AG10803 (cell line): Measurements from ENCODE around the gene CA11.

Source experiments
- DNase-seq: peaks from one replicate; pipeline ENCODE4 v3.0.0; 2010; ENCODE audit warnings: low read depth
- H3K4me3 ChIP-seq: 2 replicates; pipeline ENCODE4 v1.5.1; 2011; ENCODE audit warnings: mild to moderate bottlenecking, low read length, control low read depth
- TF ChIP-seq, protein P1 (sequence below): conservative IDR thresholded peaks from 2 replicates; pipeline ENCODE4 v1.5.1; 2011; ENCODE audit warnings: mild to moderate bottlenecking, low read length, control low read depth, inconsistent platforms

The CA11 gene

DNA sequence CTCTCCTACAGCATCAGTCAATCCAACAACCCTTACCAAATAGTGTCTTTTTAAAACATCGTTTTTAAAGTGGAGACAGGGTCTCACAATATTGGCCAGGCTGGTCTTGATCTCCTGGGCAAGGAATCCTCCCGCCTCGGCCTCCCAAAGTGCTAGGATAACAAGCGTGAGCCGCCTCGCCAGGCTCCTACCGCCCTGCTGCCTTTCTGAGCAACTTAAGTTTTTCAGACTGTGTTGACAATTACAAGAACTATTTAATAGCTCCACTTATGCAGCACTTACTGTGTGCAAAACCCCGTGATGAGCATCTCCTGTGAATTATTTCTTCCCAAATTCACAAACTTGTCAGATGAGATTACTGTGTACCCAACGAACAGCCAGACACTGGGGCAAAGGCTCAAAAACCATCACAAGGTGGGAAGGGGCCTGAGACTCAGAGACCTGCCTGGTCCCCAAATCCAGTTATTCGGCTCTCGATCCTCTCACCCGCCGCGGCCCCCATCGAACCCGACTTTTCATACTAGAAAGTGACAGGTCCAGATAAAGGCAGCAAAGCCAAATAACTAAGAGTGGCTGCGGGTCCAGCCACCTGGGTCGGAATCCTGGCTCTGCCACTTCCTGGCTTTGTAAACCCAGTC, 27.6 kb downstream of the CA11 start:
- TF ChIP-seq, protein P1, sequence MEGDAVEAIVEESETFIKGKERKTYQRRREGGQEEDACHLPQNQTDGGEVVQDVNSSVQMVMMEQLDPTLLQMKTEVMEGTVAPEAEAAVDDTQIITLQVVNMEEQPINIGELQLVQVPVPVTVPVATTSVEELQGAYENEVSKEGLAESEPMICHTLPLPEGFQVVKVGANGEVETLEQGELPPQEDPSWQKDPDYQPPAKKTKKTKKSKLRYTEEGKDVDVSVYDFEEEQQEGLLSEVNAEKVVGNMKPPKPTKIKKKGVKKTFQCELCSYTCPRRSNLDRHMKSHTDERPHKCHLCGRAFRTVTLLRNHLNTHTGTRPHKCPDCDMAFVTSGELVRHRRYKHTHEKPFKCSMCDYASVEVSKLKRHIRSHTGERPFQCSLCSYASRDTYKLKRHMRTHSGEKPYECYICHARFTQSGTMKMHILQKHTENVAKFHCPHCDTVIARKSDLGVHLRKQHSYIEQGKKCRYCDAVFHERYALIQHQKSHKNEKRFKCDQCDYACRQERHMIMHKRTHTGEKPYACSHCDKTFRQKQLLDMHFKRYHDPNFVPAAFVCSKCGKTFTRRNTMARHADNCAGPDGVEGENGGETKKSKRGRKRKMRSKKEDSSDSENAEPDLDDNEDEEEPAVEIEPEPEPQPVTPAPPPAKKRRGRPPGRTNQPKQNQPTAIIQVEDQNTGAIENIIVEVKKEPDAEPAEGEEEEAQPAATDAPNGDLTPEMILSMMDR = no peak
- peak overlapping the region; percentile 98 for H3K4me3 ChIP-seq
- DNase-seq = no peak

DNA sequence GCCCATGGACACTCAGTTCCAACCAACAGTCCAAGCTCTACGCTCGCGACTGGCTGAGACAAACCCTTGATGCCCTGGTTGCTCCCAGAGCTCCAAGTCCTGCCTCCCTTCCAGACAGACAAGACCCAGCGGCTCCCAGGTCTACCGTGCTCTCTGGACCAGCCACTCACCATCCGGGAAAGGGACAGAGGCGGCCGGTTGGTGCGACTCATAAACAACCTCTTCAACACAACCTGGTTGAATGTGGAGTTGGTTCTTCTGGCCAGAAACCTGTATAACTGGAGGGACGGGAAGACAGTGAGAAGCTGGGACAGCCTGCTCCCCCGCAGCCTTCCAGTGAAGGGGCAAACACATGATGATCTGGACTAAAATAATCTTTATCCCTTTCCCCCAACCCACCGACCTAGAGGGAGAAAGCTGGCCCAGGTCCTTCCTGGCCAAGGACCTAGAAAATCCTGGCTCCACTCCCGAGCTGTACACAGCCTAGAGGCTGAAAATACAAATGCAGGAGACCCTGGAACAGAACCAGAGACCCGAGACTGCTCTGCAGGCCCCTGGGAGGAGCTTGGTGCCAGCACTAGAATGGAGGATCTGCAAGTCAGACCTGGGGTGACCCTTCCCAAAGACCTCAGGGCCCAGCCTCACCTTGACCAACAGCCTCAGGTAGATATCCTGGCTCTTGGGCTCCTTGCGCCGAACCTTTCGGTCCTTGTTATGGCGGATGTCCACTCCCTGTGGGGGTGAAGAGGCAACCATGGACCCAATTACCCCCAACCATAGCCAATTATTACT, 28.6 kb downstream of the CA11 start:
- TF ChIP-seq, protein P1 = no peak; the same call in 1 of the 2 replicates
- H3K4me3 ChIP-seq = peak overlapping the region; percentile 98
- no peak for DNase-seq

DNA sequence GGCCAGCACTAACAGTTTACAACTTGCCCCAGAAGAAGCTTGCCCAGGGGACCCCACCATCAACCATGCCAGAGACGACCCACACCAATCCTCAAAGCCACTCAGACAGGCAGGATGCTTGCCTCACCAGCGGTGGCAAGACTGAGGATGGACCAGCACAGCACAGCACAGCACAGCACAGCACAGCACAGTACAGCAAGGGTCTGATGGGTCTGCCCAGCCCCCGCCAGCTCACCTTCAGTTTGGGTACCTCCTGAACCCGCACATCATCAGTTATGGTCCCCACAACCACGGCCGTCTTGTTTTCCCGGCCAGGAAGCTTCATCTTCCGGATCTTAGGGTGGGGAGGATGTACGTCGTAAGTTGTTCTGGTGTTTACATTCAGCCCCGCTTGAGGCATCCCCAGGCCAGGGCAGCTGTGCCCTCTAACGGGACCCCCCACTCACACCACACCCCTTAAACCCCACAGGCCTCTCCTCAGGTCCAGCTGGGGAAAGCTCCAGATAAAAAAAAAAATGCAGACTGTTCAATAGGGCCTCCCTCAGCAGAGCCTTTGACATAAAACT, 29.4 kb downstream of the CA11 start:
- no peak for DNase-seq
- TF ChIP-seq, protein P1 = no peak
- no peak overlapping the region; the same call in 1 of the 2 replicates for H3K4me3 ChIP-seq

- TF ChIP-seq, protein P1 = no peak
- no peak overlapping the region for H3K4me3 ChIP-seq
- no peak for DNase-seq
These were observed 29.9 kb downstream of the CA11 start for GRCh38 chr19:48616041-48616436.

GRCh38 chr19:48615231-48616040, 30.6 kb downstream of the CA11 start:
- H3K4me3 ChIP-seq = no peak overlapping the region
- DNase-seq = no peak

DNA sequence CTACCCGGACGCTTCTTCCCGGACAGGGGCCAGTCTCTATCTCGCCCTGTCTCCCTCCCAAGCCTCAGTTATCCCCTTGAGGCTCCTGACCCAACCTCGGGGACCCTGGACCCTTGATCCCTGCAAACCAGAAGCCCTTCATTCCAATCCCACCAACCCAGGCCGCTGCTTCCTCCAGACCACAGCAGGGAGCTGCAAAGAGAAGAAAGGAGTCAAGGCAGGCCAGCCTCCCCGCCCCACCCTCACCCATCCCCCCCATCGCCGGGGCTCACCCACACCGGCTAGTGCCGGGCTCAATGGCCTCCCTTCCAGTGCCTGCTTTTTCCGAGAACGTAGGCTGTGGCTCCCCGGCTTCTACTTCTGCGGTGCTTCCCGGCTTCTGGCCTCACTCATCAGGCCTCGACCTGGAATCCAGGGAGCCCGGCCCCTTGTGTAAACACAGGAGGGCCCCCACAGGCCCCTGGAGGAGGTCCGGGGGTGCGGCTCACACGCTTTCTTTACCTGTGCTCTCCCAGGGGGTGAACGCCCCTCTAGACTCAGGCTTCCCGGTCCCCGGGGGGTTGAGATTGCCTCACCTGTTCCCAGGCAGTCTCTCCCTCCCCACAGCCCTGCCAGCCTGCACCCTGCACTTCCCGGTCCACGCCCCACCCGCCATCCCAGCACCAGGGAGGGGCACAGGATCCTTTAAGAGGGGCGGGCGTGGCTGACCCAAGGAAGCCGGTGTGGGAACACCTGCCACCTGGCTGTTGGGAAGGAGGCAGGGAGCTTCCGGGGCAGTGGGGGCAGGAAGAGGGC, 31.4 kb downstream of the CA11 start, which contains the start of gene FAM83E:
Gene FAM83E, minus strand, starts transcription at position 641 of the 795 bp plus-strand sequence. CDS start 1,704 bp downstream, outside the sequence.
- TF ChIP-seq, protein P1 = no peak
- H3K4me3 ChIP-seq = no peak within 1 kb of the TSS
- DNase-seq = no peak

More at GRCh38 chr19:48615231-48616040, 30.6 kb downstream of the CA11 start:
- TF ChIP-seq, protein P1 = no peak
